ENCODE data around the gene PSMB8.
"Not testable (repeated sequence)": the region's sequence is repeated elsewhere in the genome, so short reads cannot be mapped to it uniquely, and the experiment has no call there.

PSMB8 gene

DNA sequence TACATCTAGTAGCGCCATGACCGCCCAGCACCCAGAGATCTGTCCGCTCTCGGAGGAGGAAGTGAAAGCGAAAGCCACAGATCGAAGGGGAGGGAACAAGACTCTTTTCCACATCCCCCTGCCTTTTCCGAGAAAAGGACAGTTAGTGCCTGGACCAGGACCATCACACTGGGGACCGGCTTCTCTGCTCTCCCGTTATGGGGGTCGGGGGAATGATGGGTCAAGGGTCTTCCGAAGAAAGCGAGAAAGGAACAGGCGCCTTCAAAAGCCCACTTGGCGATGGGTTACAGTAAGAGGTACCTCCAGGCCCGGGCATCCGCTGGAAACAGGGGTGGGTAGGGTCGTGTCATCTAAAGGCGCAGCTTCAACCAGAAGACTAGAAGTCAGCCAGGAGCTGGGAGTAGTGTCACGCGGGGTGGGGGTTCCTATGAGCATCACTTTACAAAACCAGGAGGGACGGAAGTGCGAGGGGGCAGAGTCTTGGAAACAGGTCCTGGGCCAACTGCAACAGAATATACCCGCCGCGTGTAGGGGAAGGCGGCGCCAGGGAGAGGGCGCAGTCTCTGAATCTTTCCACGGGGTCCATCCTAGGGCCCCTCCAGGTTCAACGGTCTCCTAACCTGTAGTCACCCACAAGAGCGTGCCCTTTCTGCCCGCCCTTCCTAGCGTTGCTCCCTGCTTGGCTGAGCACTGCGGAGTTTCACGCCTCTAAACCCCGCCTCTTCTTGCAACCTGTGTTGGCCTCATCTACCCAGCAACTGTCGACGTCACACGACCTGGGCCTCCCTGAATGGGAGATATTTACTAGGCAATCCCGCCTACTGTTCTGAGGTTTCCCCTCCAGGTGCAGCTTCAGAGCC, at the start of gene PSMB8:
Gene PSMB8 (minus strand): TSS at position 69 of the 860 bp plus-strand sequence. CDS start 51 bp downstream, at position 18.
- H3K27me3 ChIP-seq (ENCODE audit: insufficient read depth, low read length): peaks cover 64% of the 10 kb centered on the region
- peak within 1 kb of the TSS; percentile 9 for H2AFZ ChIP-seq (ENCODE audit: low read depth, low read length)
- H3K36me3 ChIP-seq (ENCODE audit: insufficient read depth, low read length): no peaks in the 10 kb centered on the region
- H3K9me3 ChIP-seq (ENCODE audit: low read length): peaks cover 7% of the 10 kb centered on the region
- peaks cover 7% of the 10 kb centered on the region for H3K4me1 ChIP-seq (ENCODE audit: insufficient read depth, low read length)
- H3K4me3 ChIP-seq (ENCODE audit: low read length): peak within 1 kb of the TSS; percentile 30

- Histone ChIP-seq H3K27me3 (ENCODE audit: insufficient read depth, low read length) (peaks cover 6% of the 10 kb centered on the region), H2AFZ (ENCODE audit: low read depth, low read length) (no peak overlapping the region), H3K4me1 (ENCODE audit: insufficient read depth, low read length) (peaks cover 6% of the 10 kb centered on the region), H3K9me3 (ENCODE audit: low read length) (no peaks in the 10 kb centered on the region), H3K4me3 (ENCODE audit: low read length) (no peak overlapping the region), H3K36me3 (ENCODE audit: insufficient read depth, low read length) (no peaks in the 10 kb centered on the region)
These were observed 47.0 kb upstream of the PSMB8 start for GRCh38 chr6:32890831-32891230.

DNA sequence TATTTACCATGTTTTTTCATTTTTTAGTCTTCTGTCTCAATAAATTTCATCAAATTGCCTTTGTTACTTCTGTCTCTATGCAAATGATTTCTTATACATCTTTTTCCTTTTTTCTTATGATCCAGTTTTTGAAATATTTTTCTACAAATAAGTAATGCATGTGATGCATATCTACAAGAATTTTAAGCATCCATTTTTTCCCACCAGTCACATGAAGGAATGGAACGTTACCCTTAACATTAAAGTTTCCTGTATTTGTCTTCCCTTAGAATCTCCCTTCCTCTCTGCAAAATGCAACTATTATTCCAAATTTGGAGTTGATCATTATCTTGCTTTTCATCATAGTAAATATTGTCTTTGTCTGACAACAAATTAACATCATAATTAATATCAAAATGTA, 45.7 kb upstream of the PSMB8 start:
- Histone ChIP-seq H3K27me3 (ENCODE audit: insufficient read depth, low read length) (peaks cover 6% of the 10 kb centered on the region), H3K9me3 (ENCODE audit: low read length) (no peaks in the 10 kb centered on the region), H3K4me3 (ENCODE audit: low read length) (no peak overlapping the region), H3K36me3 (ENCODE audit: insufficient read depth, low read length) (no peaks in the 10 kb centered on the region), H2AFZ (ENCODE audit: low read depth, low read length) (no peak overlapping the region), H3K4me1 (ENCODE audit: insufficient read depth, low read length) (no peaks in the 10 kb centered on the region)

GRCh38 chr6:32888576-32888975, 44.7 kb upstream of the PSMB8 start:
- no peaks in the 10 kb centered on the region for H3K9me3 ChIP-seq (ENCODE audit: low read length)
- no peak overlapping the region for H2AFZ ChIP-seq (ENCODE audit: low read depth, low read length)
- no peaks in the 10 kb centered on the region for H3K36me3 ChIP-seq (ENCODE audit: insufficient read depth, low read length)
- peaks cover 11% of the 10 kb centered on the region for H3K27me3 ChIP-seq (ENCODE audit: insufficient read depth, low read length)
- H3K4me3 ChIP-seq (ENCODE audit: low read length): no peak overlapping the region
- H3K4me1 ChIP-seq (ENCODE audit: insufficient read depth, low read length): no peaks in the 10 kb centered on the region

GRCh38 chr6:32887616-32888015, 43.8 kb upstream of the PSMB8 start:
- H3K4me3 ChIP-seq (ENCODE audit: low read length): no peak overlapping the region

DNA sequence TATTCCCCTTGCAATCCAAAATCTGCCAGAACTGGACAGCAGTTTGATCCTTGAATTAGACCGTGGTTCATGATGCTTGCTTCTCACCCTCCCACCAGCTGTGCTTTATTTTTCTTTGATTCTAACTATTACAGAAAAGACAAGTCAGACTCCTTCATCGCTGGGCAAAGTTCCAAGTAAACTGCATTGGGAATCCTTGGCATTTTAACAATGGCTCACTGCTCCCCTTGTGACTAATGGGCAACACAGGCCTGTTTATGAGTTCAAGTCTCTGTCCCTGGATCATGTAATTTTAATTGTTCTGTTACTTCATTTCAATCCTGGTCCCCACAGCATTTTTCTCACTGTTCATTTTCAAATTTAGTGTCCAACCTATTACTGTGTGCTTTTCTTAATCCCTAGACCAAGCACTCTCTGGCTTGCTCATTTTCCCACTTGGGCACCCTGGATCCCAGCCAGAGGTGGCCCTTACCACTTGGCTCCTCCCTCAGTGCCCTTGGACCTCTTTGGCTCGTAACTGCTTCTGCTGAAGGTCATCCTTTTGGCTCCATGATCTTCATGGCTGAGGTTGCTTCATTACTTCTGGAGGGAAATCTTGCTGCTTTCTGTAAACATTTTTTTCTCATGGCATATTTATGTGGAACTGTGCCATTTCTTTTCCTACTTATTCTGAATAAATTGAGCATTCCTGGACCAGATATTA, 43.0 kb upstream of the PSMB8 start:
- H3K36me3 ChIP-seq (ENCODE audit: insufficient read depth, low read length): no peaks in the 10 kb centered on the region
- no peak overlapping the region for H2AFZ ChIP-seq (ENCODE audit: low read depth, low read length)
- no peaks in the 10 kb centered on the region for H3K9me3 ChIP-seq (ENCODE audit: low read length)
- H3K4me1 ChIP-seq (ENCODE audit: insufficient read depth, low read length): no peaks in the 10 kb centered on the region
- H3K27me3 ChIP-seq (ENCODE audit: insufficient read depth, low read length): peaks cover 19% of the 10 kb centered on the region
- H3K4me3 ChIP-seq (ENCODE audit: low read length): no peak overlapping the region

More at GRCh38 chr6:32887616-32888015, 43.8 kb upstream of the PSMB8 start:
- peaks cover 16% of the 10 kb centered on the region for H3K27me3 ChIP-seq (ENCODE audit: insufficient read depth, low read length)
- H3K9me3 ChIP-seq (ENCODE audit: low read length): no peaks in the 10 kb centered on the region
- no peak overlapping the region for H2AFZ ChIP-seq (ENCODE audit: low read depth, low read length)
- no peaks in the 10 kb centered on the region for H3K4me1 ChIP-seq (ENCODE audit: insufficient read depth, low read length)
- H3K36me3 ChIP-seq (ENCODE audit: insufficient read depth, low read length): no peaks in the 10 kb centered on the region

- Histone ChIP-seq H3K9me3 (ENCODE audit: low read length) (no peaks in the 10 kb centered on the region), H2AFZ (ENCODE audit: low read depth, low read length) (no peak overlapping the region), H3K27me3 (ENCODE audit: insufficient read depth, low read length) (peaks cover 19% of the 10 kb centered on the region), H3K36me3 (ENCODE audit: insufficient read depth, low read length) (no peaks in the 10 kb centered on the region), H3K4me3 (ENCODE audit: low read length) (no peak overlapping the region), H3K4me1 (ENCODE audit: insufficient read depth, low read length) (no peaks in the 10 kb centered on the region)
These were observed 41.9 kb upstream of the PSMB8 start for GRCh38 chr6:32885698-32886286.

DNA sequence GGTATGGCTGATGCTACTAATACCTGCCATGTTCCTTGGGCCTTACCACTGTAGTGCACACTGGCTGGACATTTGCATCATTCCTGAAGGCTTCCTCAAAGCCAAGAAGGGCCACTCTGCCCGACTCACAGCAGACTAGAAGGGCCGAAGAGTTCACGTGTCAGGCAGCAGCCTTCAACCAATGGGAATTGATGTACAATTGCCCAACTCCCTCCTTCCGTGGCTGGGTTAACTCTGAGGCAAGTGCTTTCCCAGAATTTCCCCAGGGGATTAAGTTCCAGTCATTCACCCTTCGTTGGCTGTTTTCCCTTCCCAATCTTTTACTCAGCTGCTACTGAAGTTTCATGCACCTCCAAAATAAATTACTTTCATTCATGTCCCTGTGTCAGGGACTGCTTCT, 39.9 kb upstream of the PSMB8 start:
- Histone ChIP-seq H3K4me3 (ENCODE audit: low read length) (no peak overlapping the region), H2AFZ (ENCODE audit: low read depth, low read length) (no peak overlapping the region), H3K4me1 (ENCODE audit: insufficient read depth, low read length) (no peaks in the 10 kb centered on the region), H3K36me3 (ENCODE audit: insufficient read depth, low read length) (no peaks in the 10 kb centered on the region), H3K27me3 (ENCODE audit: insufficient read depth, low read length) (peaks cover 25% of the 10 kb centered on the region), H3K9me3 (ENCODE audit: low read length) (no peaks in the 10 kb centered on the region)

- H3K36me3 ChIP-seq (ENCODE audit: insufficient read depth, low read length): no peaks in the 10 kb centered on the region
- no peaks in the 10 kb centered on the region for H3K4me1 ChIP-seq (ENCODE audit: insufficient read depth, low read length)
- H3K27me3 ChIP-seq (ENCODE audit: insufficient read depth, low read length): peaks cover 25% of the 10 kb centered on the region
- no peak overlapping the region for H3K4me3 ChIP-seq (ENCODE audit: low read length)
- no peaks in the 10 kb centered on the region for H3K9me3 ChIP-seq (ENCODE audit: low read length)
- no peak overlapping the region for H2AFZ ChIP-seq (ENCODE audit: low read depth, low read length)
These were observed 39.0 kb upstream of the PSMB8 start for GRCh38 chr6:32882879-32883250.

- H3K36me3 ChIP-seq (ENCODE audit: insufficient read depth, low read length); H3K9me3 ChIP-seq (ENCODE audit: low read length); H3K4me1 ChIP-seq (ENCODE audit: insufficient read depth, low read length); H2AFZ ChIP-seq (ENCODE audit: low read depth, low read length); H3K4me3 ChIP-seq (ENCODE audit: low read length): not testable (repeated sequence)
- H3K27me3 ChIP-seq (ENCODE audit: insufficient read depth, low read length): peaks cover 24% of the 10 kb centered on the region
These were observed 37.1 kb upstream of the PSMB8 start for GRCh38 chr6:32880962-32881361.

DNA sequence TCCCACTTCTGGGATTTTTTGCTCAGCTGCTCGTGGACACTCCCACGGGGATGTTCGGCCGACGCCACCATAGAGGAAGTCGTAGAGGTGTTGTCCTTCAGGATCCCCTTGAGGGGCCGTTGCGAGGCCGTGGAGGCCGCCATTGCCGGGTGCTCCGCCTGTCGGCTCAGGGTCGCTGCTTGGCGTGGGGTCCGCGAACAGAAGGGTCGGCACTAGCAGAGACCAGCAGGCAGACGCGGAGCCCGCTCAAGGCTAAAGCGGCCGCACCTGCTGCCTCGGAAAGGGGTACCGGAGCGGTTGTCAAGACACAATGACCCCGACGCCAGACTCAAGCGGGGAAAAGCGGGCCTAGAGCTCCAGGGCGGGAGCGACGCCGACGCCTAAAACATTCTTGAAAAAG, 35.8 kb upstream of the PSMB8 start:
- Histone ChIP-seq H3K36me3 (ENCODE audit: insufficient read depth, low read length) (no peaks in the 10 kb centered on the region), H3K4me1 (ENCODE audit: insufficient read depth, low read length) (no peaks in the 10 kb centered on the region), H2AFZ (ENCODE audit: low read depth, low read length) (no peak overlapping the region), H3K27me3 (ENCODE audit: insufficient read depth, low read length) (peaks cover 24% of the 10 kb centered on the region), H3K9me3 (ENCODE audit: low read length) (no peaks in the 10 kb centered on the region), H3K4me3 (ENCODE audit: low read length) (no peak overlapping the region)

DNA sequence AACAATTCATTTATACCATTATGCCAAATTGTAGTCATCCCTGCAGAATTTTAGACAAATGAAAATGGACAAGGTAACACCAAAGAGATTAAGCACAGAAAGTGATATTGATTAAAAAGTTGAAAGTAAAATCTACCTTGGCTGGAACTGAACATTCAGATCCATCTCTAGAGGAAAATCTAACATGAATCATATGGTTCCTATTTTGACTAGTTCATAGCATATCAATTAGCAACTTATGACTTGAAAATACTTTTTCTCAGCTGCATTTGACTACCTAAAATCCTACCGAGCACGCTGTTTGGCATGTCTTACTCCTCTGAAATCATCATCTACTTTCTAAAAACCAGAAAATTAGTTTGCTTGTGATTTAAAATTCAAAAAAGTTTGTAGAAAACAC, 32.8 kb upstream of the PSMB8 start:
- no peak overlapping the region for H2AFZ ChIP-seq (ENCODE audit: low read depth, low read length)
- no peaks in the 10 kb centered on the region for H3K9me3 ChIP-seq (ENCODE audit: low read length)
- H3K4me1 ChIP-seq (ENCODE audit: insufficient read depth, low read length): no peaks in the 10 kb centered on the region
- no peaks in the 10 kb centered on the region for H3K36me3 ChIP-seq (ENCODE audit: insufficient read depth, low read length)
- peaks cover 12% of the 10 kb centered on the region for H3K27me3 ChIP-seq (ENCODE audit: insufficient read depth, low read length)
- H3K4me3 ChIP-seq (ENCODE audit: low read length): no peak overlapping the region

GRCh38 chr6:32873947-32874346, 30.1 kb upstream of the PSMB8 start:
- H3K36me3 ChIP-seq (ENCODE audit: insufficient read depth, low read length); H3K4me1 ChIP-seq (ENCODE audit: insufficient read depth, low read length); H3K9me3 ChIP-seq (ENCODE audit: low read length); H3K27me3 ChIP-seq (ENCODE audit: insufficient read depth, low read length); H3K4me3 ChIP-seq (ENCODE audit: low read length); H2AFZ ChIP-seq (ENCODE audit: low read depth, low read length): not testable (repeated sequence)

Data from neuron (in vitro differentiated cells).